Psoas muscle (tissue), 8 donors: ENCODE data around the gene ARHGEF28. TPM values are rescaled to one million over a fixed set of nuclear protein-coding genes. Genes with fewer than 3 reads are reported as not detected.

Experiments
- ATAC-seq, 4 donors: fragments of 200-7000 bp; cut with Tn5 transposase; one replicate each; pipeline ENCODE4 v1.9.1; 2020; ENCODE audit warnings: moderate library complexity in 3 of 4, mild to moderate bottlenecking in 2 of 4
- DNase-seq, 2 donors: peaks; one replicate each; pipeline ENCODE4 v3.0.0-alpha.2; 2020
- H3K27ac ChIP-seq: fragments of 200-600 bp; one replicate; pipeline ENCODE4 v1.8.0; 2022
- H3K27me3 ChIP-seq, 3 donors: fragments of 200-600 bp in 1 of 3; one replicate each; pipeline versions ENCODE4 v1.6.1 to v1.8.0; 2013 to 2022; ENCODE audit warnings: low read length in 2 of 3, mild to moderate bottlenecking in 2 of 3, moderate library complexity in 1 of 3; ENCODE audit not compliant: insufficient read depth in 3 of 3
- H3K36me3 ChIP-seq, 2 donors: fragments of 200-600 bp in 1 of 2; one replicate each; pipeline versions ENCODE4 v1.6.1 to v1.8.0; 2013 to 2022; ENCODE audit warnings: low read depth in 1 of 2, mild to moderate bottlenecking in 1 of 2, moderate library complexity in 1 of 2; ENCODE audit not compliant: insufficient read depth in 1 of 2
- H3K4me1 ChIP-seq: fragments of 200-600 bp; one replicate; pipeline ENCODE4 v1.8.0; 2022
- H3K4me3 ChIP-seq: fragments of 200-600 bp; one replicate; pipeline ENCODE4 v1.8.0; 2022; ENCODE audit warnings: mild to moderate bottlenecking
- H3K9me3 ChIP-seq: fragments of 200-600 bp; one replicate; pipeline ENCODE4 v1.8.0; 2022
- CTCF ChIP-seq: fragments of 200-600 bp; IDR thresholded peaks from one replicate; pipeline ENCODE4 v1.8.0; 2022; ENCODE audit warnings: antibody characterized with exemption
- WGBS, 3 donors: extraction: QIAGEN DNeasy Blood & Tissue Kit; methylation state at CpG; one replicate each; pipeline versions ENCODE4 v1.1.6 to v1.1.7; 2013; 5-methylcytosine and 5-hydroxymethylcytosine counted together
- intact Hi-C, 2 donors: fragments of 100-400 bp; cut with DNase I; formaldehyde crosslinking; loops; one replicate each; pipeline versions ENCODE4 v1.11.0 to v1.14.2; 2022
- polyA plus RNA-seq, 3 donors: library from polyadenylated mRNA; stranded (reverse); fragments of 200-250 nt; gene quantifications; one replicate each; pipeline ENCODE4 v1.2.3, GENCODE V29; 2013
- total RNA-seq, 4 donors: library from RNA; stranded (reverse); fragmentation: NEBNext Ultra II Directional in 2 of 4; extraction: Animal tissue kit (Norgen Biotek cat#: 25700) in 2 of 4; gene quantifications; one replicate each; pipeline versions ENCODE4 v1.2.1 to v1.2.4, GENCODE V29; 2021 to 2023
- donor health status: healthy with polysubstance abuse.
- donor health status: DM: no; HTN: no; CAD: no; lungs with moderate emphysema.
- donor health status: Bipolar disorder and iron deficiency.
- donor health status: healthy.
- donor health status: DM: yes; HTN: yes; CAD: no.
- donor health status: DM: no; HTN: no; CAD: no.
- donor health status: DM: no; HTN: no; CAD: no.
- donor health status: DM: yes; HTN: yes; CAD: no.

ARHGEF28 gene
- total and polyA plus RNA-seq, 7 donors: 0.39 to 1.3 (median 1.00) TPM

DNA sequence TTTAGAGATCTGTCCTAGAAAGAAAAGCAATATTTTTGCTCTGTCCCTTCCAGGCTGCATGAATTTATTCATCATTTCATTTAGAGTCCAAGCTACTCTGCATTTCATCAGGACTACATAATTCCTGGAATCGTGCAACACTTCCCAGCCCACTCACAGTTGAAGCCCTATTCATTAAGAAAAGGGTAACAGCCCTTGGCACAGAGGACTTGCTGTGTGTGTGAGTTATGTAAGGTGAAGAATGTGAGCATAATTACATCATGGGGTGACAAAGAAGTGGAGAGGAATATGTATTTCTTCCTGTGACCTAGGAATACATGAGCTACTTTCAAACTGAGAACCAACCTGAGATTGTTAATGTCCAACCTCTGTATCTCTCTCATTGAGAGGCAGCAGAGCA lies 317.4 kb downstream of the ARHGEF28 start:
- no peaks in the 10 kb centered on the region for H3K4me1 ChIP-seq

GRCh38 chr5:73944581-73944980 lies 318.6 kb downstream of the ARHGEF28 start:
- no peak for TF ChIP-seq CTCF
- DNase-seq (no peak), ATAC-seq (no peak)
- Histone ChIP-seq H3K4me3 (no peak overlapping the region), H3K9me3 (no peaks in the 10 kb centered on the region), H3K27ac (no peak overlapping the region), H3K27me3 (no peaks in the 10 kb centered on the region), H3K36me3 (no peaks in the 10 kb centered on the region), H3K4me1 (no peaks in the 10 kb centered on the region)
- intact Hi-C loops: no loop called here
- WGBS, 3 donors: 81 to 100% (median 88%) methylated on average over 1 of the region's 1 CpG

More for the DNA sequence above, 317.4 kb downstream of the ARHGEF28 start:
- Histone ChIP-seq H3K27me3 (no peaks in the 10 kb centered on the region), H3K27ac (no peak overlapping the region), H3K4me3 (no peak overlapping the region), H3K9me3 (no peaks in the 10 kb centered on the region), H3K36me3 (no peaks in the 10 kb centered on the region)
- DNase-seq (no peak), ATAC-seq (no peak)
- intact Hi-C loops: no loop called here
- 41 to 49% (median 47%) methylated on average over 1 of the region's 1 CpG for WGBS, 3 donors
- TF ChIP-seq CTCF: no peak

- no peak overlapping the region for H3K4me3 ChIP-seq
- no peak for TF ChIP-seq CTCF
- H3K27me3 ChIP-seq: no peaks in the 10 kb centered on the region
- no peak overlapping the region for H3K27ac ChIP-seq
- DNase-seq (no peak), ATAC-seq (no peak)
- H3K9me3 ChIP-seq: no peaks in the 10 kb centered on the region
- intact Hi-C loops: no loop called here
- no peaks in the 10 kb centered on the region for H3K36me3 ChIP-seq
- 95 to 96% (median 95%) methylated on average over 7 of the region's 7 CpGs for WGBS, 3 donors
- no peaks in the 10 kb centered on the region for H3K4me1 ChIP-seq
Observed at GRCh38 chr5:73945505-73945904, 319.5 kb downstream of the ARHGEF28 start.

- intact Hi-C loops: no loop called here
- WGBS, 3 donors: 81 to 92% (median 90%) methylated on average over 5 of the region's 5 CpGs
- ATAC-seq: no peak
Observed at GRCh38 chr5:73946278-73946677, 320.3 kb downstream of the ARHGEF28 start.

More at GRCh38 chr5:73946278-73946677, 320.3 kb downstream of the ARHGEF28 start:
- H3K9me3 ChIP-seq: no peaks in the 10 kb centered on the region
- no peak overlapping the region for H3K27ac ChIP-seq
- no peaks in the 10 kb centered on the region for H3K27me3 ChIP-seq
- H3K36me3 ChIP-seq: no peaks in the 10 kb centered on the region
- H3K4me3 ChIP-seq: no peak overlapping the region
- H3K4me1 ChIP-seq: no peaks in the 10 kb centered on the region
- DNase-seq: no peak
- no peak for TF ChIP-seq CTCF
